Left kidney (tissue), 2 donors: Measurements from ENCODE around the gene TIAM2. TPM values are rescaled to one million over a fixed set of nuclear protein-coding genes. Genes with fewer than 3 reads are reported as not detected.
A peak's percentile ranks its signal among the peaks of the same experiment; 100 is the strongest.
"Not testable (repeated sequence)": the region's sequence is repeated elsewhere in the genome, so short reads cannot be mapped to it uniquely, and the experiment has no call there.

Experiments used
- DNase-seq: peaks from one replicate; pipeline ENCODE4 v3.0.0-alpha.2; 2013
- polyA plus RNA-seq: library from polyadenylated mRNA; unstranded; fragments of 120-200 nt; gene quantifications from one replicate; pipeline ENCODE4 v1.2.1, GENCODE V29; 2013; ENCODE audit not compliant: insufficient read length

TIAM2 gene
- polyA plus RNA-seq, 1 donor = 24.0 TPM

DNA sequence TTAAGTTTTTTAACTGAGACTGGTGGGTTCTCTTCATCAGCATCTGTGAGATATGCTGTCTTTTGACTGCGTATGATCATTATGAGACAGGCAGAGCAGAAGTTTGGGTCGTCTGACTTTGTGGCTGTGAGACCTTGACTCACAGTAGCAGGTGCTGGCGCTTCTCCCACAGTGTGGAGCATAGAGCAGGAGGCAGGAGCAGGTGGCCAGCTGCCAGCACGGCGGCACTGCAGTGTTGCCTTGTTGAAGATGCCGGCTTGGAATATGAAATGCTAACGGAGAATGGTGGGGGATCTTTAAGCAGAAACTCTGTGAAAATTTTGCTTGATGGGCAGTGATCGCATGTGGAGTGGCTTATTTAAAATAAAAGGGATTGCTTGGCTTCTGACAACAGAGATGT is 105.0 kb downstream of the TIAM2 start:
- DNase-seq = no peak

DNA sequence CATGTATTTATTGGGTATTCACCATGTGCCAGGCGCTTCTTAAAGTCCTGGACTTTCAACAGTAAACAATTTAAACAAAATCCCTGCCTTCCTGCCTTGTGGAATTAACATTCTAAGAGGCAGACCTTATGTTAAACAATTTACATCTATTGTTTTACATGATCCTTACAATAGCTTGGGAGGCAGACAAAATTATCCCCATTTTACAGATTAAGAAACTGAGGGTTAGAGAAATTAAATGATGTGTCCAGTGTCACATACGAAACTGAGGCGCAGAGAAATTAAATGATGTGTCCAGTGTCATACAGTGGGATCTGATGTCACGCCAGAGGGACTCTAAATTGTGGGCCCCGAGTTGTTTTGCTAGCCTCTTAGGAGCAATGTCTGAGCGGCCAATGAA is 105.5 kb downstream of the TIAM2 start:
- no peak for DNase-seq

DNA sequence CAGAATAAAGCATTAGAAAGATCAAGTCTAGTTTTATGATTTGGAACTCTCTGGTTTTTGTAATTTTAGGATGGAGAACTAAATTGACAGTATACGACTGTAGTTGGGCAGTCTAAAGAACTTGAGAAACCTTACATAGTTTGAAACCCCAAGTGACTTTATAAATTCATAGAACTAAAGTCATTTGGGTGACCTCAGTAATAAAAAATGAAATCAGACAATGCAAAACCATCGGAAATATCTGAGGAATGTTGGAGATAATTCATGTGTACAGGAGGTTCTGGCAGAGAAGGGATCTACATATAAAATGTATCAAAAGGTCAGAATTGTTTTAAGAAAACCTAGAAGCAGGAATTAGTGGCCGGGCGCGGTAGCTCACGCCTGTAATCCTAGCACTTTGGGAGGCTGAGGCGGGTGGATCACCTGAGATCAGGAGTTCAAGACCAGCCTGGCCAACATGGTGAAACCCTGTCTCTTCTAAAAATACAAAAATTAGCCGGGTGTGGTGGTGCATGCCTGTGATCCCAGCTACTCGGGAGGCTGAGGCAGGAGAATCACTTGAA is 108.0 kb downstream of the TIAM2 start:
- not testable (repeated sequence) for DNase-seq

DNA sequence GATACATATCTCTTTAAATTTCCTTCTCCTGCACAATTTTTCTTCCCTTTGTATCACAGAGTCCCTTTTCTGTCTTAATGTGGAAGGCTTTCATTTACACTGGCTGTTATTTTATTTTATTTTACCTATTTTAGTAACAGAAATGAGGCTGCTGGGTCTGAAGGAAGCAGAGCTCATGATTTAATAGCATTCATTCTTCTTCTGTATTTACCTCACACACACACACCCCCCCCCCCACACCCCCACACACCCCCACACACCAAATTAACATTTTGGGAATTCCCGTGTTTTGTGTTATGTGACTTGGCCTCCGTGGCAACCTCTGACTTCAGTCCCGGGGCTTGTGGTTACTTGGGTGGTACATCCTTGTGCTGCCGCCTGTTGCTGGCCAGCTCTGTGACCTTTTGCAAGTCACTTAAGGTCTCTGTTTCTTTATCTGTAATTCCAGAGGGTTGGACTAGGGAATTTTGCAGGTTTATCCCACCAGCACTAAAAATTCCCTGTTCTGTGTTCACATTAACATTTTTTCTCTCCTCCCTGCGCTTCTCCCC is 108.8 kb downstream of the TIAM2 start:
- DNase-seq = no peak

DNA sequence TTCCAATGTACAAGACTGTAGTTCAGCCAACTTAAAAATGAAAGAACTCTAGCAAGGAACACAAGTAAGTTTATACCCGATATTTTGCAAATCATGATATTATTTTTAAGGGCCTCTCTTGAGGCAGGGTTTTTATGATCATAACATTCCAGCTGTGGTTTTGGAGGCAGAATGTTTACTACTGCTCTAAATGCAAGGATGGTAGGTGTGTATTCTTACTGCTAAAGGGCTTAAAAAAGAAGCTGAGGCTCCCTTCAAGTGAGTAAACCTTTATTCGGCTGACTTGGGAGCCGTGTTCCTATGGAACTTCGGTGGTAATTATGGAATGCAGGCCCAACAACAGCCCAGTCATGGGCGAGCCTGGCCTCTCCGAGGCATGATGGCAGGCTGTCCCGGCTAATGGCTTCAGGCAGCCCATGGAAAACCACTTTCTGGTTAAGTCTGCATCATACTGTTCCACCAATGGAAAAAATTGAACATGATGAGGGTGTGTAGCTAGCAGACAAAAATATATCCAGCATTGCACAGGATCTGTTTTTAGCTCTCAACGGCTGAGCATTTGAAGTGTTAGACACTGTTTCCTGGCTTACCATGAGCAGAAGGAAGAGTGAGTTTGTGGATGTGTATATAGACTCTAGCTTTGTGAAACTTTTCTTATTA is 111.5 kb downstream of the TIAM2 start:
- DNase-seq = no peak

DNA sequence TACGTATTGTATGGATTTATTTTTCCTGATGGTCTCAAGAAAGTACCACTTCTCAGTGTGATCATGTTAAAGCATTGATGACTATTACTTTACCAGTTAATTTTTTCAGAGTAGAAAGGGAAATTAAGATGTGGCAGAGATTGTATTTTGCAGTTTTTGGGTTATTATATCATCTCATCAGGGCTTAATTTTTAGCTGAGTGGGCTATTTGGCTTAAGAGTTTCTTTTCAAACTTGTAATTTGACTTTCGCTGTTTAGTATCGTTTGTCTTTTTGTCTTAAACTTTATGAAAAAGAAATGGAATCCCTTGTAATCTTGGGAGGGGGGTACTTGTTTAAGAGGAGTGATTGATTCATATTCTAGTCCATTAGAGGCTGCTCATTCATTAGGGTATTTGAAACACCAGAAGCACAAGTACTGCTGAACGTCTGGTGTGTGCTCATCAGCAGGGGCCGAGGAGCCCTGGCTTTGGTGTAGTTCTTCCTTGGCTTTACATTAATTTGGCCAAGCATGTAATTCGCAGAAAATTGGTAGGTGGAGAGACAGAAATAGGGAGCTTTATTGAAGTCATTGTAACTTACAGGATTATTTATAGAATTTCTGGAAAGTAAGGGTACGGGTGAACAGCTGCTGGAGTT is 112.4 kb downstream of the TIAM2 start:
- DNase-seq = no peak

DNA sequence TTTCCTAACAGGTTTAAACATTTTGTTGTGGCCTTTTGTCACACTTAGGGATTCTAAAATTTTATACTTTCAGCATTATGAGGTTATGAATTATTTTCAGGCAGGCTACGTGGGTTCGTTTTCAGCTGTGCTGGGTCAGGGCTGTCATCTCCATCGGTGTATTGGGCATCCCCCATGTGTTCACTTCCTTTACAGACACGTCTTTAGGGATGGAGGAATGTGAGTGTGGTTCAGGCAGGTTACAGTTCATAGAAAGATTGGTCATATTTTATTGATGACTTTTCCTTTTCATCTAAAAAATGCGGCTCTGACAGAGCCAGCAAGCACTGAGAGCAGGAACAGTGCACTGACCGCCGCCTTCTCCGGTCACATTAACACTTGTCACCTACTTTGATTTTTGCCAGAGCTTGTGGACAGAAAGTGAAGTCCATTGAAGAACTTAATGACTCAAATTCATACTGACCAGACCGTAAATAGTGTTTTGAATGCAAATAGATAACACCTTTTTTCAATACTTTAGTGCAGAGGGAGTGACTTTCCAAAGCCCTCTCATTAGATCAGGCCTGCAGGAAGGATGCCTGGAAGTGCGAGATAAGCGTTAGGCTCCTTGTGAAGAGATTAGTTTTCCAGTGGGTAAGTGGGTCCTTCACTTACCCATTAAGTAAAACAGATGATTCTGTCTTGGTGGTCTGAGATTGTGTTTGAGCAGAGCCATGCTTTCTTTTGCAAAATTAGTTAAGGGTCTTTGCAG is 113.1 kb downstream of the TIAM2 start:
- no peak for DNase-seq

DNA sequence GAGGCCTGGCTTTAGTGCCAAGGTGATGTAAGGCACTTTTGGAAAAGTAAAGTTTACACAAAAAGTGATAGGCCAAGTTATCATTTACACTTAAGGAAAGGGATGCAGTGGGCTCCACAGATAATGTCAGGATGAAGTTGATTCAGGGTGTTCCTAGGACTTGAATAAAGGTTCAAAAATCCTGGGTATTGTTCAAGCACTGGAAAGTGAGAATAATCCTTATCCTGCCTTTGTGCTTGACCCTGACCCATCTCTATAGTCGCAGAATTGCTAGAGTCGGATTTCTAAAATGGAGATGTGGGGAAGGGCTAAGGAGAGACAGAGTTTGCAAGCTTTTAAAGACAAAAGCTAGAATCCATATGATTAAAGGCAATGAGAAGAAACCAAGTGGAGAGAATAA is 115.6 kb downstream of the TIAM2 start:
- DNase-seq = no peak

DNA sequence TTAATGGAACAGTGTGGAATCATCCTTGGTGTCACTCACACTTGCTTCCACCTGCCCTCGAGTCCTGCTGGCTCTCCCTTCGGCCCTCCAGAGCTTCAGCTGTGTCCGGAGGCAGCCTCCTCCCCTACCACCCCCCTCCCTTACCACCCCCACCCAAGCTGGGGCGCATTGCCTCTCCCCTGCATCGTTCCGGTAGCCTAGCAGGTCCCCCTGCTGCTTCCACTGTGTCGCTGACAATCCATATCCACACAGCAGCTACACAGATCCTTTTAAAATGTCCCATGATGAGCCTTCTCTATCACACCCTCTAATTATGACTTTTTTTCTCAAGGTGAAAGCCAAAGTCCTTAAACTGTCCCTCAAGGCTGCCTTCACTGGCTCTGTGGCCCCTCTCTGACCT is 117.6 kb downstream of the TIAM2 start:
- DNase-seq = no peak

DNA sequence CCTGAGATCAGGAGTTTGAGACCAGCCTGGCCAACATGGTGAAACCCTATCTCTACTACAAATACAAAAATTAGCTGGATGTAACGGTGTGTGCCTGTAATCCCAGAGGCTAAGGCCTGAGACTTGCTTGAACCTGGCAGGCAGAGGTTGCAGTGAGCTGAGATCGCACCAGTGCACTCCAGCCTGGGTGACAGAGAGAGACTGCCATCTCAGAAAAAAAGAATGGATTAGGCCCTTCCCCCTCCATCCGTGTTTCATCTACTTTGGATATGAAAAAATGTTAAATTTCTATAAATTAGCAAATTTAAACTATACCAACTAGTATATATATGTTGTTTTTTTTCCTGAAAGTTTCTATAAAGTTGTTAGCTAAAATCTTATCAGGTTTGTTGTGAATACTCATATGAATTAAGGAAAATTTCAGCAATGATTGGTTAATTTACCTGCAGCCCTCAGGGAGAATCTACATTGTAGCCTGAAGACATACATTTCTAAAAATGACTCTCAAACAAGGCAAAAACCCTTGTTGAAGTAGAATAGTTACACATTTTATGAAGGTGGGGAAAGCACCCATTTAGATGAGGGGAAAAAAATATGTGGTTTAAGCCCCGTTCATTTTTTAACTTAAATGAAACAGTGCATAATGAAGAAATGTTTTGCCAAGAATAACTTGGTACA is 120.9 kb downstream of the TIAM2 start:
- DNase-seq = no peak

DNA sequence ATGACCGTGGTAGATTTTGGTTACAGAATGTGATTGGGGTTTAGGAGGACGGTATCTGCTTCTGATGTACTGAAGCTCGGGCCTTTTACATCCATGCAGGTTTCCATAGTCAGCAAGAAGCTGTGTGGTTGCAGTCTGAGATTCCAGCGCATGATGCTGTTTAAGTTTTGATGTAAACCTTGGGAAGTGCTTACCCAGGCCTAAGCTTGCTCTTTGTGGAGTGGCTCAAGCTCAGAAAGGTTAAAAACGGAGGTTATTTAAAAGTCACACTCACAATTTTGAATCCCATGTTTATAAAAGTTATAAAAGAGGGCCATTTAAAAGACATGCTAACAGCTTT is 121.4 kb downstream of the TIAM2 start:
- no peak for DNase-seq

DNA sequence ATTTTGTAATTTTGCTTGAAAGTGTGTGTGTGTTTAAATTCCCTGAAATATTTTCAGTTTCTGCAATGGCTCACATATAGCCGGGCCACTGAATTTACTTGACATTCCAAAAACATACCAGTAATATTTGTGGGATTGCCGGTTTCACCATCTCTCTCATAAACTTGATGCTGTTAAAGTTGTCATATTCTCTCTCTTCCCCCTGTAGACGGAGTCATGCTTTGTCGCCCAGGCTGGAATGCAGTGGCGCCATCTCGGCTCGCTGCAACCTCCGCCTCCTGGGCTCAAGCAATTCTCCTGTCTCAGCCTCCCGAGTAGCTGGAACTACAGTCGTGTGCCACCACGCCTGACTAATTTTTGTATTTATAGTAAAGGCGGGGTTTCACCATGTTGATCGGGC is 122.1 kb downstream of the TIAM2 start:
- no peak for DNase-seq

DNA sequence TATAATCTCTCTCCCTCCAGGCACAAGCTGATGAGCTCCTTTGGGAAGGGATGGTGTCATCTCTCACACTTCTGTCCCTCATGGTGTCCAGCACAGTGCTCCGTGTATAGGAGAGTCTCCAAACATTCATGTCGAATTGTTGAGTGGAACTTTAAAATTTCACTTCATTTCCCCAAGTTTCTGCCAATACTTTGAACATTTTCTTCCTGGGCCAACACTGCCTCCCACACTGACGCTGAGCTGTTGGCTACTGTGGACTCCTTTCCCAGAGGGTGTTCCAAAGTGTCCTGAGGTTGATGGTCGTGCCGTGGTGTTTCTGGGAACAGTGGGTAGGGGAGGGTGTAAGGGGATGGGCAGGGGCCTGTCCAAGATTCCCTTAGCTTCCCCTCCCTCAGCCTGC is 122.7 kb downstream of the TIAM2 start:
- DNase-seq = no peak

DNA sequence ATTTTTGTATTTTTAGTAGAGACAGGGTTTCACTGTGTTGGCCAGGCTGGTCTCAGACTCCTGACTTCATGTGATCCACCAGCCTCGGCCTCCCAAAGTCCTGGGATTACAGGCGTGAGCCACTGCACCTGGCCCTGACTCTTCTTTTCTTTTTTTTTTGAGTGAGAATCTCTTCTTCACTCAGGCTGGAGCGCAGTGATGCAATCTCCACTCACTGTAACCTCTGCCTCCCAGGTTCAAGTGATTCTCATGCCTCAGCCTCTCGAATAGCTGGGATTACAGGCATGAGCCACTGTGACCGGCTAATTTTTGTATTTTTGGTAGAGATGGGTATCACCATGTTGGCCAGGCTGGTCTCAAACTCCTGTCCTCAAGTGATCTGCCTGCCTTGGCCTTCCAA is 124.1 kb downstream of the TIAM2 start:
- DNase-seq = not testable (repeated sequence)

DNA sequence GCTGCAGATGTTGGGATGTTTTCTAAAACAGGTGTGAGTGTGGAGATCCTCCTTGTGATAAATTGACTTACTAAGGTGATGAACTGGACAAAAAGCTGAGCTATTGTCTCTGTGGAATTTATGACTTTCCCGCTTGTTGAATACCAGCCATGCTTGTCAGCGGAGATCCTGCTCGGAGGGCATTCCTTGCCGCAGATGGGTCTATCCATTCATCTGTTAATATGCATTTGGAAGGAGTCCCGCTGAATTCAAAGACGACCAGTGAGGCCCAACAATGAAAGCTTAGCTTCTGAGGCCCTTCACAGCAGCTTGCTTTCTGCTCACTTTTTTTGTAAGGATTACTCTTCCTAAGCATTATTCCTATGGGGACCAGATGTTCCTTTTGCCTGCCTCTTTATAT is 124.9 kb downstream of the TIAM2 start:
- no peak for DNase-seq

DNA sequence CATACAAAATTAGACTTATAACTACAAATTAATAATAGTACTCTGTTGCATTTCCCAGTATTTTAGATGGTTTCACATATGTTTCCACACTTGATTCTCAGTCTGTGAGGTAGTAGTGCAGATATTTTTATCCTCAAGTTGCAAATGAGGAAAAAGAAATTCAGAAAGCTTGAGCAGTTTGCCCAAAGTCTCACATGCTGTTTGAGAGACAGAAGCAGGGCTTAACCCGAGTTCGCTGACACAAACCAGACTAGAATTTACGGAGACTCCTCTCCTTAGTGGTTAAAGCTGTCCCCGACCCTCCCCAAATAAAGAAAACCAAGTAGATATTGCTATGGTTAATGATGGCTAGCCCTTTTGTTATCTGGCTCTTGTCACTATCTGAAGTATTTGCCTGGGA is 126.2 kb downstream of the TIAM2 start:
- DNase-seq = no peak

DNA sequence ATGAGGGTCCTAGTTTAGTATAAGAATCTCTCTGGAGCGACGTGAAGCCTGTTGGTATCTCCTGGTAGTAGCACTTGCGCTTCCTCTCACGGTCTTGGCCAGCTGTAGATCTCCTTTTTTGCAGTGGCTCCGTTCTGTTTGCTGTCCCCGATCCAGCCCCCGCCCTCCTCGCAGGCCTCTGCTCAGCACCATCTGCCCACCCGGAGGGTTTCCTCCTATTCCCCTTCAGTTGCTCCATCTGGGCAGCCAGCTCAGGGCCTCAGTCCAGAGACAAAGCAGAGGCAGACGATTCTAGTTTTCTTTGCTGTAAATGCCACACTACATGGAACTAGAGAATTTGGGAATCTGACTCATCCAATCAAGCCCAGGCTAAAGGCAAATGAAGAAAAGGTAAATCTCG is 126.6 kb downstream of the TIAM2 start:
- DNase-seq = no peak

DNA sequence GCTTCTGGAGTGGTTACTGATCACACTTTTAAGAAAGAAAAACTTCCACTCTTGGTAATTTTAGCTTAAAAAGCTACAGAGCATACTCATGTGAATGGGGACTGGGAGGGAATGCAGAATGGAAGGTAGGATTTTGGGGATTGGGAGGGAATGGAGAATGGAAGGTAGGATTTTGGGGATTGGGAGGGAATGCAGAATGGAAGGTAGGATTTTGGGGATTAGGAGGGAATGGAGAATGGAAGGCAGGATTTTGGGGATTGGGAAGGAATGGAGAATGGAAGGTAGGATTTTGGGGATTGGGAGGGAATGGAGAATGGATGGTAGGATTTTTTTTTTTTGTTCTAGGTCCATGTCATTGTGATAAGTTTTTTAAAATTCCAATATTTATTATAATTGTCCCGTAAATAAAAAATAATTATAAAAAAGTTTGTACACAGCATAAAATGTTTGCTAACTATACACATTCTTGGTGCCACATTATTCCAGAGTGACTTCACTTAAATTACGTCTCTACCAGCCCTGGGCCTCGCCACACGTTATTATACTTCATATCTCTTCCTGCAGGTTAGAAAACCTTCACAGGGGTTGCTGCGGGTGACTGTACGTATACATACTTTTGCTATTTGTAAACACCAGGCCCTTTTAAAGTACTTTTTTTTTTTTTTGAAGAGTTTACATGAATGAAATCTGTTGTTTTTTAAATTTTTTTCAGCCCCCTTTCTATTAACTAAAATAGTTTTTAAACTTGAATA is 127.3 kb downstream of the TIAM2 start:
- DNase-seq = no peak

DNA sequence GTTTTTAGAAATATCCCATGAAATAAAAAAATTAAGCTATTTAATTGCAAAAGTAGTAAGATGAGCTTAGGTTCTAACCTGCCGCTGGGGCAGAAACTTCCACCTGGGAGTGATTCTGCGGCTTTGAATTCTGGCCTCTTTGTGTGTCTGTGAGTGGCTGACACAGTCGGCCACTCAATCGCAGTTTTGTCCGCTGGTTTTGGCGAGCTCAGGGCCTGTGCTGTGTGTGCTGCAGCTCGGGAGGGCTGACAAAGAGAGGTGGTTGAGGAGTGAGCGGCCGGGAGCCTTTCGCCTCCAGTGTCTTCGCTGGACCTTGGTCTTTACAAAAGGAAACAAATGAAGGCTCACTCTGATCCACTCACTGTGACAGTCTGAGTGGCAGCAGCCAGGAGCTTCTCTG is 128.4 kb downstream of the TIAM2 start:
- DNase-seq = no peak

DNA sequence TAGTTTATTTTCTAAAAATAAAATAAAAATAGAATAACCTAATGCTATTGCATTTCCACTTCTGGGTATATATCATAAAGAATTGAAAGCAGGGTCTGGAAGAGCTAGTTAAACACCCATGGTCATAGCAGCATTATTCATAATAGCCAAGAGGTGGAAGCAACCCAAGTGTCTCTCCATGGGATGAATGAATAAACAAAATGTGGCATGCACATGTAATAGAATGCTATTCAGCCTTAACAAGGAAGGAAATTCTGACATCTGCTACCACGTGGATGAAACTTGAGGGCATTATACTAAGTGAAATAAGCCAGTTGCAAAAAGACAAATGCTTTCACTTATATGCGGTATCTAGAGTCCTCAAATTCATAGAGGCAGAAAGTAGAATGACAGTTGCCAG is 130.8 kb downstream of the TIAM2 start:
- no peak for DNase-seq

DNA sequence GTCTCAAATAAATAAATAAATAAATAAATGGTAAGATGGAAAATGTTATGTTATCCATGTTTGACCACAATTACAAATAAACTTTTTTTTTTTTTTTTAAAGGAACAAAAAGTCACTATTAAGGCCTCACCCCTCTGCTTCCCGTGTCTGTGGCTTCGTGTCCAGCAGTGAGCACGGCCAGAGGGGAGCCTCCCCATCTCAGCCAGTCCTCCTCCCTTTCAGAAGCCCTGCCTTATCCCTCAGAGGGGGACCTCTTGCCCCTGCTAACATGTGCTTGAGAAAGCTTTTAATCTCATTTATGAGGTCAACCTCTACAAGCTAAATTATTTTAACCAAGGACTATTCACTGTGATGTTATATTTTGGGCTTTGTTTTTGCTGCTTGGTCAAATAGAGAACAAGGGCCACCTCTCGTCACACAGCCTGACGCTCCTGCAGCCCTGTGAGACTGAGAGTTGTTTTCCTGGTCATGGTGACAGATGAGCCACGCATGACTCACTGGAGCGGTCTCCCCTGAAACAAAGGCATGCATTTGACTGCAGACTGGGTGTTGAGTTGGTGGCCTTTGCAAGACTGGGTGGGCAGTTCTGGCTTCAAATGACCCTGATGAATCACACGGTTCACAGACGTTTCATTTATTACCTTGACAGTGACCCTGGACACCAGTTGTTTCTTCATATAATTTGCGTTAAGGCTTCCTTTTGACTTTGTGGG is 131.8 kb downstream of the TIAM2 start:
- DNase-seq = peak; percentile 45
